Femur (tissue), 1 donor: ENCODE measurements around the gene ABTB2.

Experiments
- DNase-seq: peaks from one replicate; pipeline ENCODE4 v3.0.0-alpha.2; 2017

ABTB2 gene

GRCh38 chr11:34140149-34140548 is 217.7 kb downstream of the ABTB2 start:
- DNase-seq, result no peak

DNA sequence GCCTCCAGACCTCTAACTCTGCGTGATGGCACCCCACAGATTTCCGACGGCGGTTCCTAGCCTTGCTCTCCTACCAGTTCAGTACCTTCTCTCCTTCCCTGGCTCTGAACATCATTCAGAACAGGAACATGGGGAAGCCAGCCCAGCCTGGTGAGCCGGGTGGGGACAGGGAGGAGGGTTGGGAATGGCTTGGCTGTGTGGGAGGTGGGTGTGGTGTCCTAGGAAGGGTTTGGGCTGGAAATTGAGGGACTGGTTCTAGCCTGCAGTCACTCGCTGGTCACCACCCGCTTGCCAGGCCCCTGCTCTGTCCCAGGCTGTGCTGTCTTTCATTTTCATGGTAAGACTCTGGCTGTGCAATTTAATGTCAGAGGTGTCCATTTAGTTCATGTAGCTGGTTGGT is 218.5 kb downstream of the ABTB2 start:
- no peak for DNase-seq

DNA sequence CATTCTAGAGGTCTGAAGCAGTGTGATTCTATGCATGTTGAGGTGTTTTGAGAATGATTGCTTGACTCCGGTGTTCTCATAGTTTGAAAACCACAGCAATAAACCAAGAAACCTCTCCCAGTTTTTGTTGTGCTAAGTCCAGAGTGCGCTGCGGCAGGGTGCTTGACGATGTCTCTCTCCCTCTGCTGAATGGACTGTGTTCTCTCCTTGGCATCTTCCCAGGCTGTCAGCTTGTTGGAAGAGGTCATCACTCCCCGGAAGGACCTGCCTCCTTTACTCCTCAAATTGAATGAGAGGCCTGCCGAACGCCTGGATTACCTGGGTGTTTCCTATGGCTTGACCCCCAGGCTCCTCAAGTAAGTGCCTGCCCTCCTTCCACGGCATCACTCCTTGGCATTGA is 221.4 kb downstream of the ABTB2 start:
- no peak for DNase-seq

DNA sequence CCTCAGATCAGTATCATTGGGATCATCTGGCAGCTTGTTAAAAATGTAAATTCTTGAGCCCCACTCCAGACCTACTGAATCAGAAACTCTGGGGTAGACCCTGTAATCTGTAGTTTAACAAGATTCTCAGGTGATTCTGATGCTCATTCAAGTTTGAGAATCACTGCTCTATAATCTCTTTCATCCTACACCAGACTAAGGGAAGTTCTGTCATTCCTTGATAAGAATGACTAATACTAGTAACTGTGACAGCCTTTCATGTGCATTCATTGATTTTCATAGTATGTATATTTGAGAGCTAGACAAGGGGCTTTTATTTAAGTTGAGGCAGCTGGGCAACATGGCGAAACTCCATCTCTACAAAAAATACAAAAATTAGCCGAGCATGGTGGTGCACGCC is 222.4 kb downstream of the ABTB2 start:
- DNase-seq, result no peak

GRCh38 chr11:34134765-34135164 is 223.0 kb downstream of the ABTB2 start:
- no peak for DNase-seq

DNA sequence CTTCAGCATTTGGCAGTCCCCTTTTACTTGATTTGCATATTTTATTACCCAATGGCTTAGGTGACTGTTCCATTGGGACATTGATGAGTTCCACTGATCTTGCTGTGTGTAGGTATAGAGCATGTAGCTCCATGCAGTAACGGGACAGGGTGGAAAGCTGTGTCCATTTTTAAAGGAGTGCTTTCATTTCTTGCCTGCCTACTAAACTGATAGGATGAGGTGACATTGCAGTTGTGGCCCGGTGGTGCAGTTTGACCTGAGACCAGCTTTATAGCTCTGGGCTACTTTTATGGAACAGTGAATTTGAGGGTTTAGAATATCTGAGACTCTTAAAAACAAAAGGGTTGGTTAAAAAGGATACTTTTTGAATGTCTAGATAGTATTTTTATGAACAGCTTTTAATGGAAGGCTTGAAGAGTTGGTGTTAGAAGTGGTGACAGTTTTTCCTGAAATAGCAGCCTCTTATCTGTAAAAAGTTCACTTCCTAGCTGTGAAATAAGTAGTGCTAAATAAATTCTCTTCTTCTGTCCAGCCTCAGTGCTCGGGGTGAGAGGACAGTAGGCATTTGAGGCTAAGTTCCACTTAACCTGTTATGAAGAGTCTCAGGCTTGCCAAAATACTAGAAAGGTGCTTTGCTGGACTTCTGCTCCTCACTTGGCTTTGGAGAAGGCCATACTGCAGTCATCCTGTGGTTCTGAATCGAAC is 225.4 kb downstream of the ABTB2 start:
- no peak for DNase-seq

DNA sequence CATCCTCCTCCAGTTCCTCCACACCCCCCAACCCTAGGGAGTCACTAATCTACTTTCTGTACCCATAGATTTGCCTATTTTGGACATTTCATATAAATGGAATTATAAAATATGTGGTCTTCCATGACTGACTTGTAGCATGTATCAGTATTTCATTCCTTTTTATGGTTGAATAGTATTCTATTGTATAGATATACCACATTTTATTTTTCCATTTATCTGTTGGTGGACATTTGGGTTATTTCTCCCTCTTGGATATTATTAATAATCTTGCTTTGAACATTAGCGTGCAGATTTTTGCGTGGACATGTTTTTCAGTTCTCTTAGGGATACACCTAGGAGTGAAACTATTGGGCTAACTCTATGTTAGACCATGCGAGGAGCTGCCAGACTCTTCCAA is 229.0 kb downstream of the ABTB2 start:
- no peak for DNase-seq

- DNase-seq, result no peak
Observed at GRCh38 chr11:34126959-34127848, 230.6 kb downstream of the ABTB2 start.

GRCh38 chr11:34124885-34125668 is 232.7 kb downstream of the ABTB2 start:
- DNase-seq, result no peak

- DNase-seq, result no peak
Observed at GRCh38 chr11:34120651-34121050, 237.2 kb downstream of the ABTB2 start.

GRCh38 chr11:34114471-34114870 is 243.3 kb downstream of the ABTB2 start:
- DNase-seq, result no peak

GRCh38 chr11:34114014-34114413 is 243.8 kb downstream of the ABTB2 start:
- DNase-seq, result no peak

- no peak for DNase-seq
Observed at GRCh38 chr11:34111722-34112270, 246.0 kb downstream of the ABTB2 start.

DNA sequence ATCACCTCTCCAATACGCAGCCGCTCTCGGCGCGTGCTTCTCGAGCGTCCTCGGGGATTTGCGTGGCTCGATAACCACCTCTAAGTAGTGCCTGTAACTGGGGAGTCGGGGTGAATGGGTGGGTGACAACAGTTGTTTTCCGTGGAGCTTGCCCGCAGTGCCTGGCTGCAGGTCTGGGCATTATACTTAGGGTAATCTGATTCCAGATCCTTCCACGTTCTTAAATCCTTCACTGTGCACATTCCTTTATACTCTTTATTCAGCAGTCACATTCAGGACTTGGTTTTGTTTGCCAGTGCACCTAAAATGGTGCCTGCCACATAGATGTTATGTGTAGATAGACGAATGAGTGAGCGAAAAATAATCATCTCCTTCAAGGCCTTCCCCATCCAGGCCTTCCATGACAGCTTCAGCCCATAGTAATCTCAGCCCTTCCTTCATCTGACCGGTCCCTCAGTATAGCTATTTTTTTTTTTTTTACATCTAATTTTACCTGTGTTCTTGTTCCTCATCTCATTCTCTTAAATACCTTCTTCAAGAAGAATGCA is 251.8 kb downstream of the ABTB2 start:
- no peak for DNase-seq

DNA sequence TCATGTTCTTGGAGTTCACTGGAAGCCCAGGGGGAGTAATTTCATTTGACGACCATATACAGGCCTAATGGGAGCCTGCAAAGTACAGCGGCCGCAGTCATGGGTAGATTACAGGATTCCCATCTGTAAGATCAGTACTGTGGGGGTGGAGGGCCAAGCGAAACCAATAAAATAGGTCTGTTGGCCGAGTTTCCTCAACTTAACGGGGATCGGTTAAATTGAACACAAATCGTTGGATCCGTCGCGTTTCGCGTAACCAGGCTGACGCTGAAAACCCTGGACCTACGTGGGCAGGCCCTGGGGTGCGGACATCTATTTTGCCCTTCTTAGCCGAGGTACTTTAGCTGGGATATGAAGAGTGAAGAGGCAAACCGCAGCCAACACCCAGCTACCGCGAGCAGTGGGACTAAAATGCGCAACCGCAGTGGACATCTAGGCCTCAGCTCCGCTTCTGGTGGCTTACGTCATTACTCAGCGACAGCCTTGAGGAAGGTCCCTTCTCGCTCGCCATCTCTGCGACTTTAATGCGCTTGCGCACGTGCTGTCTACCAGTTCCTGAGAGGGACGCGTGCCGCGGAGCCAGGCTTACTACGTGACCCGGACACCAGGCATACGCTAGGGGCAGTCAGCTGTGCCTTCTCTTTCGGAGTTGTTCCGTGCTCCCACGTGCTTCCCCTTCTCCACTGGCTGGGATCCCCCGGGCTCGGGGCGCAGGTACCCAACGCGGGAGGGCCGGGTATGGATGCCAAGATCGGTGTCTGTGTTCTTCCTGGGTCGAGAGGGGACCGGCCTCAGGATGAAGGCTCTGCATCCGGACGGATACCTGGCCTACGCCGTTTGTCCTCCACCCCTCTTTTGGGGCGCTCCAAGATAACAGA is 252.5 kb downstream of the ABTB2 start, which contains the start of gene NAT10:
TSS of gene NAT10 (plus strand) at position 551 of the 878 bp plus-strand sequence. CDS start 2,597 bp downstream, outside the sequence.
- peak; percentile 98 for DNase-seq

DNA sequence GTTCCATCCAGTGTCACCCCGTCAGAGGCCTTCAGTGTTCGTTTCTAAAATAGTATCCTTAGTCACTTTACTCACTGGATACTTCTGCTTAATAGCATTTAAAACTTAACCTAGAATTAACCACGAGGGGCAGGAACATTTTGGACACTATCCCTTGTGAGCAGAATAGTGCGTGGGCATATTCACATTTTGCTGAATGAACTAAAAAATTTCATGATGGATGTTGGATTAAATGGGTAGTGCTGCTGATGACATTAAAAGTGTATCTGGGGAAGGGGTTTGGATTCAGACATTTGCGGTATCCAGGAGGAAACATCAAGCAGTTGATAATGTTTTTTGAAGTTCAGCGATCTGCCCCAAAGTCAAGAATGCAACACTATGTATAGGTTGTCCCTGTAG is 253.1 kb downstream of the ABTB2 start:
- no peak for DNase-seq
